HEK293T (cell line): ENCODE results near the gene TBX21.

Experiments
- BHLHE40 ChIP-seq: fragments of 450-650 bp; IDR thresholded peaks from 2 replicates; pipeline ENCODE4 v1.6.1; 2016; ENCODE audit warnings: mild to moderate bottlenecking, moderate library complexity, borderline replicate concordance
- CTBP1 ChIP-seq: fragments of 450-650 bp; IDR thresholded peaks from 2 replicates; pipeline ENCODE4 v1.6.1; 2016; ENCODE audit warnings: borderline replicate concordance
- ELF4 ChIP-seq: fragments of 450-650 bp; IDR thresholded peaks from 2 replicates; pipeline ENCODE4 v1.6.1; 2017; ENCODE audit warnings: antibody characterized with exemption
- FOXA1 ChIP-seq: fragments of 450-650 bp; IDR thresholded peaks from 2 replicates; pipeline ENCODE4 v1.6.1; 2016; ENCODE audit warnings: mild to moderate bottlenecking
- FOXK2 ChIP-seq: fragments of 450-650 bp; IDR thresholded peaks from 2 replicates; pipeline ENCODE4 v1.6.1; 2016; ENCODE audit warnings: mild to moderate bottlenecking
- FOXM1 ChIP-seq: fragments of 450-650 bp; IDR thresholded peaks from 2 replicates; pipeline ENCODE4 v1.6.1; 2017; ENCODE audit warnings: mild to moderate bottlenecking, borderline replicate concordance
- LEF1 ChIP-seq: fragments of 450-650 bp; IDR thresholded peaks from 2 replicates; pipeline ENCODE4 v1.6.1; 2017; ENCODE audit warnings: mild to moderate bottlenecking, borderline replicate concordance
- NFRKB ChIP-seq: fragments of 450-650 bp; IDR thresholded peaks from 2 replicates; pipeline ENCODE4 v1.6.1; 2016; ENCODE audit warnings: mild to moderate bottlenecking, moderate library complexity
- SP1 ChIP-seq: fragments of 450-650 bp; IDR thresholded peaks from 2 replicates; pipeline ENCODE4 v1.6.1; 2017
- SUZ12 ChIP-seq: fragments of 450-650 bp; IDR thresholded peaks from 2 replicates; pipeline ENCODE4 v1.6.1; 2016; ENCODE audit warnings: mild to moderate bottlenecking
- TARDBP ChIP-seq: fragments of 450-650 bp; IDR thresholded peaks from 2 replicates; pipeline ENCODE4 v1.6.1; 2016
- TF ChIP-seq, protein P1 (sequence below): fragments of 450-650 bp; IDR thresholded peaks from 2 replicates; pipeline ENCODE4 v1.6.1; 2016

DNA sequence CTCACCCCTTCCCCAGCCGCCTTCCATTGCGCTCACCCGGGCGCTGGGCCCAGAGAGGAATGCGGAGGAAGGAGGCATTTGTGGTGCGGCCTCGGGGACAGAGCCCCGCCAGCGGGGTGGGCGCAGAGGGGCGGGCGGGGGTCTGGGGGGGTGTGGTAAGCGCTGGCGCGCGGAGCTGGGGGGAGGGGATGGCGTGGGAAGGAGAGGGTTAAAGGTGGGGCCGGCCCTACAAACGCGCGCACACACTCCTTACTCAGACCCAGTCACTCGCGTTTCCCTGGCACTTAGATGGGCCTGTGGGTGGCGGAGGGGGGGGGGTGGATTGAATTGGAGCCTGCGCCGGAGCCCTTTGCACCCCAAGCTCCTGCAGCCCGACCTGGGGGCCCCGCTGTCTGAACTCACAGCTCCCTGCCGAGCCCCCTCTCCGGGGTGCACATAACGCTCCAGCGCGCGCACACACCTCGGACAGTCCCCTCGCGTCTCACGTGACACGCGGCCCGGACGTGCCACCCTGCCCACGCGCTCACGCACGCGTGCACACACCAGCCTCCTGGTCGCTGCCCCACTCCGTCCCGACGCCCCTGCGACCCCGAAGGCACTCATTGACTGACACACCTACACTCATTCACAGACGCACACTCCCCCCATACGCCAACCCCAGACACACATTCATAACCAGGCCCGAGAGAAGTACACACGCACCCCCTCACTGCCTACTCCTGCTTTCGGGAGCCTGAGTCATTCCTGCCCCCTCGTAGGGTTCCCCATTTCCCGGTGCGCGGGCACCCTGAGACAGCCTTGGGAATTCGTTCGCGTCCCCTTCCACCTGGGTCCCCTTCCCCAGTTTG lies 38.2 kb upstream of the TBX21 start:
- TF ChIP-seq FOXA1: no peak
- TF ChIP-seq SP1: no peak
- no peak for TF ChIP-seq FOXM1
- TF ChIP-seq BHLHE40: no peak
- no peak for TF ChIP-seq LEF1
- no peak for TF ChIP-seq SUZ12
- no peak for TF ChIP-seq TARDBP
- no peak for TF ChIP-seq FOXK2
- no peak for TF ChIP-seq CTBP1
- TF ChIP-seq ELF4: no peak
- no peak for TF ChIP-seq NFRKB
- TF ChIP-seq, protein P1, sequence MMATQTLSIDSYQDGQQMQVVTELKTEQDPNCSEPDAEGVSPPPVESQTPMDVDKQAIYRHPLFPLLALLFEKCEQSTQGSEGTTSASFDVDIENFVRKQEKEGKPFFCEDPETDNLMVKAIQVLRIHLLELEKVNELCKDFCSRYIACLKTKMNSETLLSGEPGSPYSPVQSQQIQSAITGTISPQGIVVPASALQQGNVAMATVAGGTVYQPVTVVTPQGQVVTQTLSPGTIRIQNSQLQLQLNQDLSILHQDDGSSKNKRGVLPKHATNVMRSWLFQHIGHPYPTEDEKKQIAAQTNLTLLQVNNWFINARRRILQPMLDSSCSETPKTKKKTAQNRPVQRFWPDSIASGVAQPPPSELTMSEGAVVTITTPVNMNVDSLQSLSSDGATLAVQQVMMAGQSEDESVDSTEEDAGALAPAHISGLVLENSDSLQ: no peak
